Caki2 (cell line): ENCODE data around the gene CRY2. TPM values are rescaled to one million over a fixed set of nuclear protein-coding genes. Genes with fewer than 3 reads are reported as not detected.
A peak's percentile ranks its signal among the peaks of the same experiment; 100 is the strongest.

ENCODE experiments used
- DNase-seq: peaks from one replicate; pipeline ENCODE4 v3.0.0-alpha.2; 2015; ENCODE audit warnings: low read depth
- in situ Hi-C: cut with HindIII; loops from 2 replicates; pipeline ENCODE4 v1.10.0; 2016; ENCODE audit warnings: low sequenced_read_pairs, low pct_unique_long_range_greater_than_20kb, mixed read lengths
- total RNA-seq: library from RNA; depleted of rRNA; stranded (reverse); fragments of >200 nt; shearing (Covaris generic); gene quantifications from 2 replicates; pipeline ENCODE4 v1.2.3, GENCODE V29; 2014; ENCODE audit warnings: low replicate concordance

The CRY2 gene
- total RNA-seq, 1 experiment from 2014 or later: 6.9 TPM

DNA sequence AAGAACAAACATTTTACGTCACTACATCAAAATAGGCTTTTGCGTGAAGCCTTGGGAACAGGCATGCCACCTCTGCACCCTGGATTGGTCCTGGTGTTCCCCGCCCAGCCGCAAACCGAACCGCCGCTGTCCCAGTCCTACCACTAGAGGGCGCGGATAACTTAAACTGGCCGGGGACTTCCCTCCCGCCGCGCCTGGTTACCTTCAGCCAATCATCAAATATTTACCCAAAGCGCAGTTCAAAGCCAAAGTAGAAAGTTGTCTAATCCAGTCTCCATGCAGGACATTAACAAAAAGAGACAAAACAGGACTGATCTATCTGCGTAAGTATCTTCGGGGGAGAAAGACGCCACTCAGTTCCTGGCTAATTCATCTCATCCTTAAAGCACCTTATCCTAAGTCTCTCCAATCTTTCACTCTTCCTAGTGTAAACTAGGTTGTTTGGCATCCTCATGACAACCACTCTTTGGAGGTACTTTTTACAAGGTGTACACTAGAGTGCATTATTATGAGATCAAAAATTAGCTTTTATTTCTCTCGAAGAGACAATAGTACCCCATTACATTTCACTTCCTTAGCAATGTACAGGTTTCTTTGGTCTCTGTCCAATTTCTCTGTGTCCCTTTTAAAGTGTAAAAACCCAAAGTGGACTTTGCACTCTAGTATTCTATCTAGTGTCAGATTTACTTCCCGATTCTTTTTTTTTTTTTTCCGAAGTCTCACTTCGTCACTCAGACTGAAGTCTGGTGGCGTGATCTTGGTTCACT is 3.9 kb upstream of the CRY2 start:
- DNase-seq: peak; percentile 90
- in situ Hi-C loops: no loop called here

- in situ Hi-C loops: no loop called here
Measured at GRCh38 chr11:45844822-45845578, 2.3 kb upstream of the CRY2 start.

DNA sequence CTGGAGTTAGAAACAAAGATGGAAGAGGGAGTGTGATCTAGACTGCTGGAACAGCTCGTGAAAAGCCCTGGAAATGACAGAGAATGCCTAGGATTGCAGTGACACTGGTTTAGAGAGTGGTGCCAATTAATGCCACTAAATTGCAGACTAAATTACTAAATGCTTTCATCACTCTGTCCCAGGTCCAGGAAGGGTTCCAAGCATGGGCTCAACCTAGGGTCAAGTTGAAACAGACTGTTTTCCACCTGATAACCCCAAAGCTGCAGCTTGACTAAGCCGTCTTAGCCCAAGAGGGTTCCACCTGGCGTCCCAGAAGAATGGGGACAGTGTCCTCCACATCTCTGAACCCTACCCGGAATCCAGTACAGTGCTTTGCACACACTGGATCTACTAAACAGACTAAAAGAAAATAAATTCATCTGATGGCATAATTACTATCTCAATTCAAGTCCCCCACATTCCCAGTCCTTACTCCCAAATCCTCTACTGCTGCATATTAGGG is 1.1 kb upstream of the CRY2 start:
- in situ Hi-C loops: no loop called here
- no peak for DNase-seq

More at GRCh38 chr11:45844822-45845578, 2.3 kb upstream of the CRY2 start:
- DNase-seq: no peak

DNA sequence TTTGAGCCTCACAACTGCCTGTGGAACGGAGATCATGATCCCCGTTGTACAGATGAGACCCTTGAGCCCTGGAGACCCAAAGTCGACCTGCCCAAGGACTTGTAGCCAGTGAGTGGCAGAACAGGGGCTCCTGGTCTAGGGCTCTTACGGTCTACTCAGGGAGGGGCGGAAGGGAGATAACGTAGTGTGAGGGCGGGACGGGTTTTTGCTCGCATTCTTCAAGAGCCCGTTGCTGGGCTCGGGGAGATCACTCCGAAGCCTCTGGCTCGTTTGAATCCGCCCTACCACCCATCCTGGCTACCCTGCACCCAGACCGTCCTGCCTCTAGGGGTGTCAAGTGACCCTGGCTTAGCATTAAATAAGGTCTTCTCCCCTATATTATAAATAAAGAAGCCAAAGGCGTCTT is 639 bp downstream of the CRY2 start:
- DNase-seq: no peak
- in situ Hi-C loops: no loop called here

GRCh38 chr11:45848654-45849081 is 1.4 kb downstream of the CRY2 start:
- in situ Hi-C loops: no loop called here
- DNase-seq: no peak

- in situ Hi-C loops: no loop called here
- no peak for DNase-seq
Measured at GRCh38 chr11:45850446-45850845, 3.2 kb downstream of the CRY2 start.

DNA sequence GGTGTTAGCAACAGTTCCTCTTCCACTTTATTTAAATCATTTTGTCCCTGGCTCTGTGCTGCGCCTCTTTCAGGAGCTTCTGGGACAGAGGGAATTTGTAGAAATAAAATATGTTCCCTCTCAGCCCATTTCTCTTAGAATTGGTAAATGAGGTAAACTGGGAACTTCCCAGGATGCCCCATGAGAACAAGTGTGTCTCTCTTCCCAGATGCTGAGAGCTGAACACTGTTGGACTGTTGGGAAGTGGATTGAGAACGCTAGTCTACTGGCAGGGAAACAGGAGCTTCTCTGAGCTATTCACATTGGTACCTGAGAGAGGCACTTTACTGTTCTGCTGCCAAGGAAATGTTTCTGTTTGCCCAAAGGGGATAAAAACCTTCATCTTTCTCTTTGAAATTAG is 4.0 kb downstream of the CRY2 start:
- in situ Hi-C loops: no loop called here
- no peak for DNase-seq

DNA sequence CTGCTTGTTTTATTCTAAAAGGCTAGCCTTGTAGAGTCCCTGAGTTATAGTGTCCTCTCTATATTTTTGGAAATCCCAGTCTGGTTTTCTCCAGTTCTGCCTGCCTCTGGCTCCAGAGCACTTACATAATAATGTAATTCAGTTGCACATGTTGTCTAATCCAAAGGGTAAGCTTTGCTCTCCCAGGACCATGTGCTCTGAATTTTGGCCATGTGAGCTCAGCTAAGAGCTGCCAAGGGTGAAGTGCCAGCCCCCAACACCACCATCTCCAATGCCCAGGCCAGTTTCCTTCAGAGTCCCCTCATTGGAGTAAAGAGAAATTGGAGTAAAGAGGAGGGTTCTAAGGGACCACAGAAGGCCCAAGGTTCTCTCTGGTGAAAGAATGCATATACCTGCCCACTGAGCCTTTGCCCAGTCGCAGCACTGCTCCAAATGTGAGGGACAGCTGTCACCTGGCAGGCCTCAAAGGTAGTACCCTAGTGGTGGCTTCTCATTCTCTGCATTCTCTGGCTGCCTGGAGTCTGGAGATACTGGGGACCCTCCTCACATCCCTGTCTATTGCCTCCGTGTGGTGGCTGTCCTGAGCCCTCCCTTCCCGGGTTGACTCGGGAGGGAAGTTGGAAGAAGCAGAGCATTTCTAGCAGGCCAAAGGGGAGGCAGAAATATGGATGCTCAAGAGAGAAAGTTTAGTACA is 4.9 kb downstream of the CRY2 start:
- in situ Hi-C loops: no loop called here
- DNase-seq: no peak

DNA sequence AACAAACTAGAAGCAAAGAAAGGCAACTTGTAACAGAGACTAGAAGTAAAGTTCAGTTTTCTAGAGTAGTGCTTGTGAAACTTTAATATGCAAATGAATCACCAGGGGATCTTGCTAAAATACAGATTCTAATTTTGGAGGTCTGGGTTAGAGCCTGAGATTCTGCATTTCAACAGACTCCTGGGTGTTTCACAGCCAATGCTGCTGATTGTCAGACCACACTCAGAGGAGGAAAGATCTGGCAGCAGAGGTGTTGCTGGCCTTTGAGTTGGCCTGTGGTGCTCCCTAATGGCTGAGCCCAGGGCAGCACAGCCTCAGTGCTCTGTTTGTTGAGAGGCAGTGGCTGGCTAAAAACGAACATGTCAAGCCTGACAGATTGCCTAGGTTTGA is 5.4 kb downstream of the CRY2 start:
- in situ Hi-C loops: no loop called here
- DNase-seq: no peak

DNA sequence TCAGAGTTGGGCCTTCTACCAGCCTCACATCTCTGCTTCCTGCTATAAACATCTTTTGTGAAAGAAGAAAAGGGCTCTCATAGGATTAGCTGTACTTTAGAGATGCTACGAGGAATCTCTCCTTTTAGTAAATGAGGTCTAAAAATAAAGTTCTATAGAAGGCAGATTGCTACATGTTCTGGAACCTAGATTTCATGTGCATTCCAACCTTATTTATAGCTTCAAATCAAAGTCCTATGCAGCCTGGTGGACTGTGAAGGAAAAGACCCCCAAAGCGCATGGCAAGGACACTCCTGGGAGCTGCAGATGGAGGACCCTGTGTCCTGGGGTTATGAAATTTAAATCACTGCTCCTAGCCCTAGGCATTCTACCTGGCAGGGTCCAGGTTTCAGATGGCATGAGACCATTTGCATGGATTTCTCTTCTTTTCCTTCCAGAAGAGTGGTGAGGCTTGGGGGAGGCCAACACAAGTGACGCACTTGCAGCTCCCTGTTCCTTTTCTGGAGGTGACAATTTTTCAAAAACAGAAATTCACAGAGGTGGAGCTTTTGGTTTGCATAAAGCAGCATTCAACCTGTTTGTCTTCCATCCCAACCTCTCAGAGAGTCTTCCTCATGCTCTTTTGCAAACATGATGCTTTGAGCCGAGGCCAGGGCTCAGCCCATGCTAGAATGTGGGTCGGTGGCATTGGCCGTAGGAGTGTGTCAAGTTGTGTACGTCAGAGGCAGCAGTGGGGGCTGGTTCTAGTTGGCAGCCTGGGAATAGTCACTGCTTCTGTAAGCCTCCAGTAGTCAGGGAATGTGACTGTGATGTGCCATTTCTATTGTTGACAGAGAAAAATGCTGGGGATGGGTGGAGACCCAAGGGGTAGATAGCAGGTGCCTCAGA is 6.3 kb downstream of the CRY2 start:
- no peak for DNase-seq
- in situ Hi-C loops: no loop called here

- in situ Hi-C loops: no loop called here
Measured at GRCh38 chr11:45855308-45855707, 8.0 kb downstream of the CRY2 start.

GRCh38 chr11:45856044-45856468 is 8.8 kb downstream of the CRY2 start:
- no peak for DNase-seq
- in situ Hi-C loops: no loop called here

More at GRCh38 chr11:45855308-45855707, 8.0 kb downstream of the CRY2 start:
- no peak for DNase-seq

DNA sequence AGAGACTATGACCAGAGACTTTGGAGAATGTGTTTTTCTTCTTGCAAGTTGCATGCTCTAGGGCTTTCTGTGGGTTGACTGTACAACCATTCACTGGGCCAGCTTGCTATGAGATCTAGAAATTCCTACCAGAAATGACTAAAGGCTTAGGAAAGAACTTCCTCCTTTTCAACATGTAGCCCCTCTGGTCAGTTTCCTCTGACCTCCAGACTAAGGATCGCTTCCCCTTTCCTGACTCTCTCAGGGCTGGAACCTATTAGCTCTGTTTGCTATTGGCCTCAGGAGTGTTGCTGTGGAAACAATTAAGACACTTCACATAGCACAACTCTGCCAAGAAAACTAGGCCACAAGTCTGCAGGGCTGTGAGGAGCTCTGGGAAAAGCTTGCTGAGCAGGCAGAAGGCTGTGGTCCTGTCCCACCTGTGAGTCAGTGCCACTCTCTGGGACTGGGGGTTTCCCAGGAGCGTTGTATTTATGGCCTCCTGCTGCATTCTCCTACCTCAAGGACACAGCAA is 10.7 kb downstream of the CRY2 start:
- DNase-seq: peak; percentile 60
- in situ Hi-C loops: no loop called here

- DNase-seq: no peak
- in situ Hi-C loops: no loop called here
Measured at GRCh38 chr11:45858751-45859398, 11.6 kb downstream of the CRY2 start.

DNA sequence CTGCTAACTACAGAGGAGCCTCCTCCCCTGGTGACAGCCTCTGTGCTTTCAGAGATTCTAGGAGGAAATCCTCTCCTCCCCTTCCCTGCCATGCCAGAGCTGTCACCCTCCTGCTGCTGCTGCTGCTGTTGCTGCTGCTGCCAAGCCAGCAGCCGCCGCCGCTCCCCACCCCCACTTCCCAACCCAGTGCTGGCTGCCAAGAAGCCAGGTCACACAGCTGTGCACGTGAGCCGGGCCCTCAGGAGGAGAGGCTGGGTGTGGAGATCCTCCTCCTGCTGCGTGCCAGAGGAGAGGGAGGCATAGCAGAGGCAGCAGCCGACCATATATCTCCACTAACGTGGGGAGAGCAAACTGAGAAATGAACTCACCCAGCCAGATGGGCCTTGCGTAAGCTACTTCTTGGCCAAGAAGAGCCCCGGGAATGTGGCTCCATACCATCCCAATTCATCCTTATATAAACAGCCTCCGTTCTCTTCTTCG is 12.4 kb downstream of the CRY2 start:
- in situ Hi-C loops: no loop called here
- DNase-seq: peak; percentile 88

DNA sequence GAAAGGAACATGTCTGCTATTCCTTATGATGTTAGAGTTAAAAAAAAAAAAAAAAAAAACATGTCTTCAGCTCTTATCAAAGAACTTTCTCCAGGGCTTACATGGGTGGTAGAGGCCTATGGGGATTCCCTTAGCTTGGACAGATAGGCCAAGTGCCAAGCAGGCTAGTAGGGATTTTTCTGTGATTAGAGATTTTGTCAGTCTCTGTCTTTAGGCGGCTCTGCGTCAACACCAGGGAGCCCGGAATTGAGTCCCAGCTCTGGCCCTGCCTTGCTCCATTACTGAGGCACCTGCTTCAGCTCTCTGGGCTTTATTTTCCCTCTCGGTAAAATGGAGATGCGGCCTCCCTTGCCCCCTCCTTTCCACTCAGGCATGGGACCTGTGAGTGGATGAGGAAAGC is 13.1 kb downstream of the CRY2 start:
- no peak for DNase-seq
- in situ Hi-C loops: no loop called here
